D721Med (cell line): ENCODE measurements around the gene ACSL5.
"Not testable (repeated sequence)": the region's sequence is repeated elsewhere in the genome, so short reads cannot be mapped to it uniquely, and the experiment has no call there.

Experiments
- DNase-seq: peaks from one replicate; pipeline ENCODE4 v3.0.0; 2011; ENCODE audit warnings: low spot score; ENCODE audit not compliant: insufficient read length
- FAIRE-seq: peaks from 2 replicates; lab custom pipeline; 2011; peaks lifted over from hg19 to GRCh38; lab: Jason Lieb, UNC
- TF ChIP-seq, protein P1 (sequence below): IDR thresholded peaks from 2 replicates; pipeline ENCODE4 v1.5.1; 2012; ENCODE audit warnings: mild to moderate bottlenecking, control low read depth; ENCODE audit not compliant: insufficient read depth; ENCODE audit errors: missing control alignments

ACSL5 gene

DNA sequence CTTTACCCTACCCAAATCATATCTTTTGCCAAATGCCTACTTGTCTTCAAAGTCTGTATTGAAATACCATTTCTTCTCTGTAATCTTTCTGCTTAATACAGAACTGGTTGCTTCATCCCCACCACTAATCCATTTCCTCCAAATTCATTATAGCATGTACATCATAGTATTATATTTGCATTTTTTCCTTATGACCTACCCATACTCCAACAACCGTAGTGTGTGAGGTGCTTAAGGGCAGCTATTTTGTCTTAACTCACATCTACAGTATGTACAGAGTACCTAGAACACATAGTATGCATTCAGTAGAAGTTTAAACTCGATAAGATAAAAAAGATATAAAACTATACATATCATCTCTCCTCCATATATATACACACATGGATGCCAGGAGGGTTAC, 23.7 kb downstream of the ACSL5 start:
- no peak for DNase-seq
- no peak for FAIRE-seq
- TF ChIP-seq, protein P1, sequence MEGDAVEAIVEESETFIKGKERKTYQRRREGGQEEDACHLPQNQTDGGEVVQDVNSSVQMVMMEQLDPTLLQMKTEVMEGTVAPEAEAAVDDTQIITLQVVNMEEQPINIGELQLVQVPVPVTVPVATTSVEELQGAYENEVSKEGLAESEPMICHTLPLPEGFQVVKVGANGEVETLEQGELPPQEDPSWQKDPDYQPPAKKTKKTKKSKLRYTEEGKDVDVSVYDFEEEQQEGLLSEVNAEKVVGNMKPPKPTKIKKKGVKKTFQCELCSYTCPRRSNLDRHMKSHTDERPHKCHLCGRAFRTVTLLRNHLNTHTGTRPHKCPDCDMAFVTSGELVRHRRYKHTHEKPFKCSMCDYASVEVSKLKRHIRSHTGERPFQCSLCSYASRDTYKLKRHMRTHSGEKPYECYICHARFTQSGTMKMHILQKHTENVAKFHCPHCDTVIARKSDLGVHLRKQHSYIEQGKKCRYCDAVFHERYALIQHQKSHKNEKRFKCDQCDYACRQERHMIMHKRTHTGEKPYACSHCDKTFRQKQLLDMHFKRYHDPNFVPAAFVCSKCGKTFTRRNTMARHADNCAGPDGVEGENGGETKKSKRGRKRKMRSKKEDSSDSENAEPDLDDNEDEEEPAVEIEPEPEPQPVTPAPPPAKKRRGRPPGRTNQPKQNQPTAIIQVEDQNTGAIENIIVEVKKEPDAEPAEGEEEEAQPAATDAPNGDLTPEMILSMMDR = no peak

DNA sequence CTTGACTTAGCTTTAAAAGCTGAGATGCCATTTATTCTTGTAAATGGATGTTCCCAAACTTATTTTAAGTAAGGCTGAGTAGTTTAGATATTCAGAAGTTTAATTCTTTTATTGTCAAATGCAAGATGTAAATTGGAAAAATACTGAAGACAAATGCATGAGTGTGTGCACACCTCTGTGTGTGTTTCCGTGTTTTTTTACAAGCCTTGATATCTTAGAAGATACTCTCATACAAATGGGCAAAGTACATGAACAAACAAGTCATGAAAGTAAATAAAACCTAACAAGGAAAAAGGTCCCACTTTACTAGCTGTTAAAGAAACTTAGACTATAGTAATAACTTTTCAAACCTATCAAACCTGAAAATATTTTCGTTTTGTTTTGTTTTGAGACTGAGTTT, 29.0 kb downstream of the ACSL5 start:
- FAIRE-seq (no peak), DNase-seq (no peak)
- TF ChIP-seq, protein P1 = no peak

DNA sequence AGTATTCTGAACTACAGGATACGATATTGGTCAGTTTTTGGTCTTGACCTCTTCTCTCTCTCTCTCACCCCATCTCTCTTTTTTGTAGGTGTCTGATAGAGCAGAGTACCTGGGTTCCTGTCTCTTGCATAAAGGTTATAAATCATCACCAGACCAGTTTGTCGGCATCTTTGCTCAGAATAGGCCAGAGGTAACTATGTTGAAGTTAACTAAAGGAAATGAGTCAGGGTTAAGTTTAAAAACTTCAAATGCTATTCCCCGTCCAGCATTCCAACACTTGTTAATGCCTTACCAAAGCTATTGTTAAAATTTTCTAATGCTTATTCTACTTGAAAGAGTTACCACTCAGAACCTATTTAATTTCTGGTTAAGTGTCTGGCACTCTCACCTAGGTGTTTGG, 30.7 kb downstream of the ACSL5 start:
- FAIRE-seq (no peak), DNase-seq (no peak)
- TF ChIP-seq, protein P1 = no peak

DNA sequence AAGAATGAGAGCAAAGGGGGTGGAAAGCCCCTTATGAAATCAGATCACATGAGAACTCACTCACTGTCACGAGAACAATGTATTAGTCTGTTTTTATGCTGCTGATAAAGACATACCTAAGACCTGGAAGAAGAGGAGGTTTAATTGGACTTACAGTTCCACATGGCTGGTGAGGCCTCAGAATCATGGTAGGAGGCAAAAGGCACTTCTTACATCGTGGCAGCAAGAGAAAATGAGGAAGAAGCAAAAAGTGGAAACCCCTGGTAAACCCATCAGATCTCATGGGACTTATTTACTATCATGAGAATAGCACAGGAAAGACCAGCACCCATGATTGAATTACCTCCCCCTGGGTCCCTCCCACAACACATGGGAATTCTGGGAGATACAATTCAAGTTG, 32.9 kb downstream of the ACSL5 start:
- not testable (repeated sequence) for DNase-seq, FAIRE-seq

DNA sequence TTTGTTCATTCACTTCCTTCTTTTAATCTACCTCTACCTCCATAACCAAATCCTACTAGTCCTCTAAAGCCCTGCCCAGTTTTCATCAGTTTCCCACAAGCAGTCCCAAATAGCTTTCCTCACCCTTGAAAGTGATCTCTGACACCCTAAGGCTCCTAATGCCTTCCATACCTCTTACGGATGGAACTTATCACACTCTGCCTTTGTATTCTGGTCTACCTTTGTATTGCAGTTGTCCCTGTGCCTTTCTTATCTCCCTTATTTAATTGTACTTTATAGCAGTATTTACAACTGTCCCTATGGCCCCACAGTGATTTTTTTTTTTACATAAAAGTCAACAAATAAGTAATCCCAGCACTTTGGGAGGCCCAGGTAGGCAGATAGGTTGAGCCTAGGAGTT, 33.8 kb downstream of the ACSL5 start:
- no peak for FAIRE-seq
- DNase-seq = no peak
- TF ChIP-seq, protein P1 = no peak

DNA sequence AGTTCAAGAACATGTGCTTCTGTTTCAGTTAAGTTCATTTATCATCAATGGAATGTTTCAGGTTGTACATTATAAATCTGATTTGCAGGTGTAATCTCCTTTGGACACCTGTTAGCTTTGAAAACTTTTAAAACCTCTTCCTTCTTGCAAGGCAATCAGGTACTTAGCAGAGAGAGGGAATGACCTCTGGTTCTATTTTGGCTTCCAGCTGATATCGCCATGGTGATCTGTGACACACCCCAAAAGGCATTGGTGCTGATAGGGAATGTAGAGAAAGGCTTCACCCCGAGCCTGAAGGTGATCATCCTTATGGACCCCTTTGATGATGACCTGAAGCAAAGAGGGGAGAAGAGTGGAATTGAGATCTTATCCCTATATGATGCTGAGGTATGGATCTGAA, 35.4 kb downstream of the ACSL5 start:
- FAIRE-seq (no peak), DNase-seq (no peak)
- TF ChIP-seq, protein P1 = no peak

DNA sequence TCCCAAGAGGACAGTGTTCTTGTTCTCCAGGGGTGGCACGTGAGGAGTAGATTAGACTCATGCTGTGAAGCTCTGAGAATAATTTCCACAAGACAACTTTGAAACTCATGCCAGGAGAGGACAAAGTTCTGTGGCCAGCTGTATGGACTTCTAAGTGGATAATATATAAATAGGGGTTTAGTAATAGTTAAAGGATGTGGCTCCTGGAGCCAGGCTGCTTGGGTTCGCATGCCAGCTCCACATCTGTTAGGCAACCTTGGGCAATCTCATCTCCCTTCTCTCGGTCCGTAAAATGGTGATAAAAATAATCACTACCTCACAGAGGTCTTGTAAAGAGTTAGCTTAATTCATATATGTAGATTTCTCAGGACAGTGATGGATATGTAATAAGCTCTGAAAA, 35.8 kb downstream of the ACSL5 start:
- DNase-seq = no peak
- TF ChIP-seq, protein P1 = no peak
- no peak for FAIRE-seq

DNA sequence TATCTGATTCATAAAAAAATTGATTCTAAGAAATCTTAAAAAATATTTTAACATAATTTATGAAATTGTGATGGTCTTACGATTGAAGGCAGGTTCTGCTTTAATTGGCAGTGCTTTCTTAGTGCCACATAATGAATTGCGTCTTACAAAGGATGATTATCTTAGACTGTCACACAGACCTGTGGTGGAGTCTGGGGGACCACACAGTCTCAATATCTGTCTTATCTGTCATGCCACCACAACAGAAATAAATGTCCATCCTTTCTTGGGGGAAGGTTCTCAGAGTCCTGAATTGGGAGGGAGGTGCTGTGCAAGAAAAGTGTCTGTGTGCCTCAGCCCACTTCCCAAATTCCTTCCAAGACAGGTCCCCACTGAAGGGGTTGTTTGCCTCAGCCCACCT, 38.8 kb downstream of the ACSL5 start:
- no peak for FAIRE-seq

More for the DNA sequence above, 38.8 kb downstream of the ACSL5 start:
- no peak for DNase-seq
- TF ChIP-seq, protein P1 = no peak
